NOMO-1 treated with dmso at 0.1 percent for 144 hours (cell line): Measurements from ENCODE around the gene RAMACL.

ENCODE experiments used
- DNase-seq: peaks from one replicate; lab custom pipeline; 2025; ENCODE audit not compliant: unreplicated experiment; lab: John Stamatoyannopoulos, UW

The RAMACL gene

GRCh38 chr6:166580076-166581050 is 6.1 kb downstream of the RAMACL start:
- DNase-seq, result no peak

- no peak for DNase-seq
Observed at GRCh38 chr6:166579237-166579850, 7.1 kb downstream of the RAMACL start.

DNA sequence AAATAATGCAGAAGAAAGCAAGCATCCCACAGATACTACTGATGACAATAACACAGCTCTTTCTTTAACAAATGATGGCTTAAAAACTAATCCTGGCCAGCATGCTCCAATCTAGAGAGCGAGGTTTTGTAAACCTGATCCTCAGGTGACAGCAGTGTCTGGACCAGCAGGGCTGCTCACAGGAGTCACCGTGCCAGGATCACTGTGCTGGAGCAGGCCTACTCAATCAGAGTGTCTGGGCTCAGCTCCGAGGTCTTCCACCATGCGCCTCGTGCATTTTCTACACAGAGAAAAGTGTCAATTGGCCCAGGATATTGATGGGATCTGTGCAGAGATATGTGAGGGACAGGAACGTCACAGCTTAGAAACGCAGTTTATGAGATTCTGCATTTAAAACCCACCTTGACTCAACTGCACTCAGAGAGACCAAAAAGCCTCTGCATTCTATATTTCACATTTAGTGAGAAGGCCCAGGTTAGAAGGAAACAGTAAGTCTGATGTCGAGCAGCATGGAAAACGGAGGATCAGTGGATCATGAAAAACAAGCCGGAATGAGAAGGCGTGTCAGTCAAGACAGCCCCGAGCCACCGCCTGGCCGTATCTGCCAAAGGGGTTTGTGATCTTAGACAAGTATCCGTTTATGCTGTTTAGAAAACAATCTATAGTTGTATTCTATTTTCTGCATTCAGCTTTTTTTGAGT is 7.8 kb downstream of the RAMACL start:
- DNase-seq, result no peak

- DNase-seq, result no peak
Observed at GRCh38 chr6:166575205-166575604, 11.3 kb downstream of the RAMACL start.

- DNase-seq, result no peak
Observed at GRCh38 chr6:166573511-166574216, 12.8 kb downstream of the RAMACL start.

DNA sequence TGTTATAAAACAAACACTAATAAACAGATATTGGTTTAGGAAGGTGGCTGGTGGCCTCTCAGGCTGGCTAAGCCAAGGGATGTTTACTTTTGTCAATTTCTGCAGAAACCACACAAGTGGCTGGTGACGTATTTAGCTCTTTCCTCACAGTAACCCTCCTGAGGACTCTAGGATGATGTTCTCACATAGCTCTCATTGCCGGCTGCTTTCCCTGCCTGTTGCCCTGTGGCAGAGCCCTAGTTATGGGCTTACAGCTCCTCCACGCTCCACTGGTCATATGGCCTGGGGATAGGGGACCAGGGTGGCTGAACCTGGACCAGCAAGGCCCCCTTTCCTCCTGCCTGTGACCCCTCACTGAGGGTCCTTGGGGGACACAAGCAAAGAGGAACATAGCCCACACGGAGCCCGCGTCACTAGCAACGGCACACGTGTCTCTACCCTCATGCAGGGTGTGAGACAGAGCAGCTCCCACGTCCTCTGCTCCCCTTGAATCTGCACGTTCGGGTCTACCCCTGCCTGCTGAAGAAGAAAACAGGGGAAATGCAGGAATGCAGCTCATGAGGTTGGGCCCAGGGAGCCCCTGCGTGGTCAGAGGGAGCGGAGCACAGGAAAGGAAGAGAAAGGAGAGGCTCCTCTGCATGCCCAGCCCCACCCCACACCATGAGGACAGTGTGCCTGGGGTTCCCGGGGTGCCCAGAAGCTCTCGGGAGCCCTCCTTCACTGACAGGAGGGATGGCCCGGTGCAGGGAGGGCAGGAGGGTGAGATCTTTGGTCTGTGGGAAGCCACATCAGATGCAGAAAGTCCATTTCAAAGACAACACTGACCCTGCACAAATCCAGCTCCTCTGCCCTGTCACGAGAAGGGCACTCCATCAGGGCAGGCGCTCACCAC is 13.9 kb downstream of the RAMACL start:
- no peak for DNase-seq

DNA sequence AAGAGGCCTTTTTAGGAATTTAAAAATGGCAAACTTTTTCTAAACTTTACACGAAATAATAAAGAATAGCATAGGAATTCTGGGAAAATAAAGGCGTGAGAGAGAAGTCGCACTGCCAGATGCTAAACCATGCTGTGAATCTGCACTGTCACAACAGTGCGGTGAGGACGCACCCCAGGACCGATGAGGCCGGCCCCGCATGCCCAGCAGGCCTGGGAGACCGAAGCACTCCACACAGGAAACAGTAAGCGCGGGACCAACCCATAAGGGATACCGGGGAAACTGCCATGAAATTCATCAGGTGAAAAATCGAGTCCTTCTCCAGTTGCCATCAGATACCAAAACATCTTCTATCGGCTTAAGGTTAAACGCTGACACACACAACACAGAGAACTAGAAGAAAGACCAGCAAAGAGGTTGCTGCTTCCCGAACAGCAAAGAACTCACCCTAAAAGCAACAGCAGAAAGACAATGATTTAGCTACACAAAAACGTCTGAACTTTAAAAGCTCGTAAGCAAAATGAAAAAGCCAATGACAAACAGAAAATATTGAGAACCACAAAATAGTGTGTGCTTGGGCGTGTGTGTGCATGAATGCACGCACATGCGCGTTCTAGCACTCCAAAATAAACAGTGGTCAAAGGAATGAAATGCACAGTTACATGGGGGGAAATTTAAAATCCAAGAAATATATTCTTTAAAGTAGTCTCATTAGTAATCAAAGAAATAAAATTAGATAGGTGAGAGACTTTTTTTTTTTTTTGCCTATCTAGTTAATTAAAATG is 15.4 kb downstream of the RAMACL start:
- no peak for DNase-seq

GRCh38 chr6:166569206-166569605 is 17.3 kb downstream of the RAMACL start:
- DNase-seq, result no peak

- DNase-seq, result no peak
Observed at GRCh38 chr6:166567813-166568212, 18.7 kb downstream of the RAMACL start.

GRCh38 chr6:166567107-166567506 is 19.4 kb downstream of the RAMACL start:
- no peak for DNase-seq

GRCh38 chr6:166566026-166567011 is 20.2 kb downstream of the RAMACL start:
- DNase-seq, result no peak

GRCh38 chr6:166565084-166565967 is 21.2 kb downstream of the RAMACL start:
- no peak for DNase-seq

- no peak for DNase-seq
Observed at GRCh38 chr6:166563805-166564204, 22.7 kb downstream of the RAMACL start.

DNA sequence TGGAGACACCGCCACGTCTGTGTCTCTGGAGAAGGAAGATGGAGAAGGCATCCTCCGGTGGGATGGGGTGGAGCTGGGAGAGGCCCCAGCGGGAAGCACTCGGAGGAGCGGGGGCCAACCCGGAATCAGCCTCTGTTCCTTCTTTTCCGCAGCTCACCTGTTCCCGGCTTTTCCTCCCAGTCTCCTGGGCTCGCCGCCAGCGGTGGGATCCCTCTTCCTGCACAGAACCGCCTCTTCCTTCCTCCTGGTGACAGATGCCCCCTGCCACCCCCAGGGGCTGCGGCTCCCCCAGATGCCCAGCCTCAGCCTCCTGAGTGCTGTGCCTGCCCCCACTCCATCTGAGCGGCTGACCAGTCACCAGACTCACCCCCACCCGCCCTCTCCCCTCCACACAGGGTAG is 23.3 kb downstream of the RAMACL start:
- no peak for DNase-seq

DNA sequence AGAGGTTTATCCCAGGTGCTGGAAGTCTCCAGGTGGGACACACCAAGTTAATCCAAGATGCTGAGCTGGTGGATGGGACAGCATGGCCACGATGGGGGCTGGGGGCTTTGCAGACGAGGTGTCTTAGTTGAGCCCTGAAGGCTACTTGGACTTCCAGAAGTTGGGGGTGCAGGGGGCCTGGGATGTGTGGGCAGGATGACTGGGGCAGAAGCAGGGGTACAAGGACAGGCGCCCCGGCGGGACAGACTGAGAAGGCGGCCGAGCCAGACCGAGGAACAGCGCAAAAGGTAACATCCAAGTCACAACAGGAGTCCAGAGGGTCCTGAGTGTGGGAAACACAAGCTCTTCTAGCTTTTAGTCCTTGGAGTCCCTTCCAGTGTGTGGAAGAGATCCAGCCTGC is 23.8 kb downstream of the RAMACL start:
- DNase-seq, result no peak

DNA sequence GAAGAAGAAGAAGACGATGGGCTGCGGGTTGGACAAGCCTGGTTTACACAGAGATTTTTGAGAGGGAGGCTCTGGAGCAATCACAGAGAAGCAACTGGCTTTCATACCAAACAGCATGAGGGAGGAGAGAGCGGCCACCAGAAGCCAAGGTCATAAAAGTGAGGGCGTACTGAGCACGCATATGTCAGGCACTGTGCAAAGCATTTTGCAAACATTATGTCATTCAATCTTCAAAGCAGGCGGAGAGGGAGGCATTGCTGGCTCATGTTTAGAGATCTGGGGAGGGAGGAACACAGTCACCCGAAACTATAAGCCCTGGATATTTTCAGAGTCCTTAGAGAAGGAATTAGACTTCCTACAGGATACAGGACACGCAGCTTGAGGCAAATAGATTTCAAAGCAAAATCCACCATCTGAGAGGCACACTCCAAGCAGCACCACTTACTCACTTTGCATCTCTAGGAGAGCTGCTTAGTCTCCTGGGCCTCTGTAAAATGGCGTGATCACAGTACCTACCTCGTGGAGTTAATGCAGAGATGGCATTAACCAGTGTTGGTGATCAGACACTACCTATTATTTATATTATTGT is 24.6 kb downstream of the RAMACL start:
- no peak for DNase-seq

DNA sequence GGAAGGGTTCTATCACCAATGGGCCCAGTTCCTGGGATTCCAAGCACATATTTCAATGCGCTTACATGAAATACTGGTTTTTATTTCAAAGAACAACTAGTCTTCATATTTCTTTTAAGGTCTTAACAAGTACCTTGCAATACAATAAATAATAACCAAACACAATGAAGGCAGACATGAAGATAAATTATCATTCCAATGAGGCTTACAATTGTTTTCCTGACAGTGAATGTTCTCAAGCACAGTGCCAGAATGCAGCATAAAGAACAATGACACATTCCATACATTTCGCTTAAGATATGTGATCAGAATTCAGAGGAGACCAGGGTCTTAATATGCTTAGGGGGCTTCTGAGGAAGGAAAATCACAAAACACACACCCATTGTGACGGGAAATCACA is 26.3 kb downstream of the RAMACL start:
- DNase-seq, result no peak
